MCF 10A (cell line): ENCODE data around the gene GALK1. TPM values are rescaled to one million over a fixed set of nuclear protein-coding genes. Genes with fewer than 3 reads are reported as not detected.

Experiments used
- BruUV-seq: library from RNA; stranded (reverse); fragments of 400-500 nt; replicated peaks from 2 replicates; lab custom pipeline; 2021; lab: Mats Ljungman, UMichigan
- CTCF ChIA-PET: fragments of 300-600 bp; sonication (Branson Sonifier 250); formaldehyde crosslinking; extraction: SDS; loops from one replicate; lab custom pipeline; 2021; ENCODE audit warnings: antibody characterized with exemption, inconsistent platforms; lab: Yijun Ruan, JAX
- POLR2A ChIA-PET: fragments of 300-600, 350-650 bp; sonication (Branson Sonifier 250); formaldehyde crosslinking; extraction: SDS; loops from one replicate; lab custom pipeline; 2020; ENCODE audit warnings: antibody characterized with exemption, inconsistent platforms; lab: Yijun Ruan, JAX
- DNase-seq: peaks from one replicate; pipeline ENCODE4 v3.0.0-alpha.2; 2018; ENCODE audit not compliant: unreplicated experiment
- H3K27ac Mint-ChIP-seq: one replicate; pipeline ENCODE4 v1.8.0; 2022; ENCODE audit warnings: mild to moderate bottlenecking, low read depth, mixed read lengths; ENCODE audit not compliant: unreplicated experiment
- H3K27me3 Mint-ChIP-seq: one replicate; pipeline ENCODE4 v1.8.0; 2022; ENCODE audit warnings: mixed read lengths; ENCODE audit not compliant: insufficient read depth, unreplicated experiment
- H3K36me3 Mint-ChIP-seq: one replicate; pipeline ENCODE4 v1.8.0; 2022; ENCODE audit warnings: mild to moderate bottlenecking, moderate library complexity, mixed read lengths; ENCODE audit not compliant: insufficient read depth, unreplicated experiment
- H3K4me1 Mint-ChIP-seq: one replicate; pipeline ENCODE4 v1.8.0; 2022; ENCODE audit warnings: mixed read lengths; ENCODE audit not compliant: insufficient read depth, unreplicated experiment
- H3K4me3 Mint-ChIP-seq: one replicate; pipeline ENCODE4 v1.8.0; 2022; ENCODE audit warnings: mild to moderate bottlenecking, moderate library complexity, mixed read lengths; ENCODE audit not compliant: unreplicated experiment
- H3K9me3 Mint-ChIP-seq: one replicate; pipeline ENCODE4 v1.8.0; 2022; ENCODE audit warnings: mixed read lengths; ENCODE audit not compliant: unreplicated experiment
- CTCF ChIP-seq: fragments of 200-600 bp; IDR thresholded peaks from one replicate; pipeline ENCODE4 v1.8.0; 2022; ENCODE audit warnings: antibody characterized with exemption, mild to moderate bottlenecking; ENCODE audit not compliant: unreplicated experiment
- intact Hi-C: fragments of 100-400 bp; cut with micrococcal nuclease; formaldehyde crosslinking; loops from 2 replicates; pipeline ENCODE4 v1.14.1; 2022
- total RNA-seq: library from RNA; stranded (reverse); gene quantifications from 2 replicates; pipeline ENCODE4 v1.2.3, GENCODE V29; 2022

Gene GALK1
- total RNA-seq, 1 experiment from 2014 or later: 8.7 TPM

GRCh38 chr17:75809631-75810111, 44.7 kb upstream of the GALK1 start:
- H3K27me3 Mint-ChIP-seq: no peaks in the 10 kb centered on the region
- no TSS peak for BruUV-seq
- peaks cover 17% of the 10 kb centered on the region for H3K36me3 Mint-ChIP-seq
- no peak overlapping the region for H3K27ac Mint-ChIP-seq
- peaks cover 16% of the 10 kb centered on the region for H3K4me1 Mint-ChIP-seq
- DNase-seq: no peak
- ChIA-PET POLR2A (interaction anchor here (0.7 to 1.2 kb wide), 3 partner anchors 15 to 103 kb away, joined by 3 to 5 read pairs (median 5); no protein-coding TSS in a partner anchor), CTCF (no interaction called here)
- H3K4me3 Mint-ChIP-seq: no peak overlapping the region
- no peak for TF ChIP-seq CTCF
- H3K9me3 Mint-ChIP-seq: no peaks in the 10 kb centered on the region
- intact Hi-C loops: no loop called here

- CTCF ChIA-PET: interaction anchor here (0.5 kb wide), 1 partner anchor 197 kb away, joined by 3 read pairs; no protein-coding TSS in a partner anchor
- intact Hi-C loops: no loop called here
- Mint-ChIP-seq H3K27me3 (no peaks in the 10 kb centered on the region), H3K4me1 (peaks cover 11% of the 10 kb centered on the region), H3K36me3 (peaks cover 17% of the 10 kb centered on the region), H3K27ac (no peak overlapping the region), H3K4me3 (no peak overlapping the region), H3K9me3 (no peaks in the 10 kb centered on the region)
- TF ChIP-seq CTCF: no peak
- no TSS peak for BruUV-seq
- POLR2A ChIA-PET: interaction anchor here (0.7 to 1.2 kb wide), 4 partner anchors 16 to 103 kb away, joined by 3 to 5 read pairs (median 4); partner anchors contain the start of gene WBP2
- peak; percentile 17 for DNase-seq
These were observed 44.1 kb upstream of the GALK1 start for GRCh38 chr17:75808905-75809621.

GRCh38 chr17:75808549-75808904, 43.5 kb upstream of the GALK1 start:
- POLR2A ChIA-PET: interaction anchor here (0.7 to 1.6 kb wide), 4 partner anchors 16 to 47 kb away, joined by 3 to 5 read pairs (median 5); partner anchors contain the start of gene WBP2

More at GRCh38 chr17:75808549-75808904, 43.5 kb upstream of the GALK1 start:
- Mint-ChIP-seq H3K27ac (no peak overlapping the region), H3K4me3 (no peak overlapping the region), H3K9me3 (no peaks in the 10 kb centered on the region), H3K4me1 (peaks cover 11% of the 10 kb centered on the region), H3K27me3 (no peaks in the 10 kb centered on the region), H3K36me3 (peaks cover 18% of the 10 kb centered on the region)
- intact Hi-C loops: no loop called here
- TF ChIP-seq CTCF: no peak
- no TSS peak for BruUV-seq
- no peak for DNase-seq
- CTCF ChIA-PET: no interaction called here
